Gastrocnemius medialis (tissue), 4 donors: Measurements from ENCODE around the gene PPP2R2B.

Experiments
- CTCF ChIP-seq, 5 experiments: fragments of 450-650 bp in 3 of 5; fragments of 200-600 bp in 2 of 5; sonication (generic) in 2 of 5; IDR thresholded peaks in 4 of 5; conservative IDR thresholded peaks in 1 of 5; 1 replicate in 4 of 5; 2 replicates in 1 of 5; pipeline ENCODE4 v1.5.1; 2016 to 2019; ENCODE audit warnings: antibody characterized with exemption in 5 of 5, mild to moderate bottlenecking in 3 of 5, moderate library complexity in 3 of 5
- POLR2A ChIP-seq, 2 donors: fragments of 450-650 bp; IDR thresholded peaks; one replicate each; pipeline ENCODE4 v1.6.1; 2017; ENCODE audit warnings: antibody characterized with exemption in 2 of 2, mild to moderate bottlenecking in 2 of 2, moderate library complexity in 2 of 2

- TF ChIP-seq CTCF (IDR thresholded peaks at IDR 0.05 in 4 of 5, conservative IDR thresholded peaks at IDR 0.05 in 1 of 5) (no peak), POLR2A (IDR thresholded peaks at IDR 0.05) (no peak)
These were observed 132.5 kb downstream of the PPP2R2B start for GRCh38 chr5:146745931-146746577.
